Left ventricle myocardium inferior (tissue), 1 donor: ENCODE results near the gene SEMA6A. TPM values are rescaled to one million over a fixed set of nuclear protein-coding genes. Genes with fewer than 3 reads are reported as not detected.

Source experiments
- DNase-seq: peaks from one replicate; pipeline ENCODE4 v3.0.0-alpha.2; 2020
- H3K27ac ChIP-seq: fragments of 200-600 bp; replicated peaks from 2 replicates; pipeline ENCODE4 v1.8.0; 2021
- H3K27me3 ChIP-seq: fragments of 200-600 bp; 2 replicates; pipeline ENCODE4 v1.8.0; 2021; ENCODE audit warnings: low read depth
- H3K36me3 ChIP-seq: fragments of 200-600 bp; 2 replicates; pipeline ENCODE4 v1.8.0; 2021
- H3K4me1 ChIP-seq: fragments of 200-600 bp; 2 replicates; pipeline ENCODE4 v1.8.0; 2021
- H3K4me3 ChIP-seq: fragments of 200-600 bp; 2 replicates; pipeline ENCODE4 v1.8.0; 2021; ENCODE audit warnings: mild to moderate bottlenecking, moderate library complexity
- H3K9me3 ChIP-seq: fragments of 200-600 bp; replicated peaks from 2 replicates; pipeline ENCODE4 v1.8.0; 2021
- CTCF ChIP-seq: fragments of 200-600 bp; IDR thresholded peaks from 2 replicates; pipeline ENCODE4 v1.8.0; 2021; ENCODE audit warnings: antibody characterized with exemption, mild to moderate bottlenecking, borderline replicate concordance
- intact Hi-C: fragments of 100-400 bp; cut with micrococcal nuclease; formaldehyde crosslinking; loops from one replicate; pipeline ENCODE4 v1.11.0; 2022
- total RNA-seq: library from RNA; stranded (reverse); fragmentation: NEBNext Ultra II Directional; extraction: Animal tissue kit (Norgen Biotek cat#: 25700); gene quantifications from one replicate; pipeline ENCODE4 v1.2.1, GENCODE V29; 2021
- donor health status: DM: no; HTN: yes; CAD: no; lungs with severe emphysema.

SEMA6A gene
- total RNA-seq, 1 donor from 2014 or later, result 6.3 TPM

- intact Hi-C loops, result no loop called here
- H3K4me1 ChIP-seq, result peaks cover 48% of the 10 kb centered on the region
- no peaks in the 10 kb centered on the region for H3K36me3 ChIP-seq
- no peak for TF ChIP-seq CTCF
- H3K9me3 ChIP-seq, result no peaks in the 10 kb centered on the region
- H3K27ac ChIP-seq, result peak overlapping the region; percentile 83
- peaks cover 52% of the 10 kb centered on the region for H3K27me3 ChIP-seq
- H3K4me3 ChIP-seq, result peak overlapping the region; percentile 79
- no peak for DNase-seq
Measured at GRCh38 chr5:116571568-116572349, 2.9 kb downstream of the SEMA6A start.

- Histone ChIP-seq H3K4me1 (peaks cover 40% of the 10 kb centered on the region), H3K4me3 (no peak overlapping the region), H3K27me3 (peaks cover 52% of the 10 kb centered on the region), H3K36me3 (no peaks in the 10 kb centered on the region), H3K9me3 (no peaks in the 10 kb centered on the region), H3K27ac (no peak overlapping the region)
- DNase-seq, result no peak
- intact Hi-C loops, result no loop called here
- TF ChIP-seq CTCF, result no peak
Measured at GRCh38 chr5:116569999-116570398, 4.6 kb downstream of the SEMA6A start.

- no peak for DNase-seq
- peaks cover 32% of the 10 kb centered on the region for H3K27me3 ChIP-seq
- intact Hi-C loops, result no loop called here
- TF ChIP-seq CTCF, result no peak
- H3K9me3 ChIP-seq, result no peaks in the 10 kb centered on the region
- no peak overlapping the region for H3K27ac ChIP-seq
- H3K4me3 ChIP-seq, result no peak overlapping the region
- H3K36me3 ChIP-seq, result no peaks in the 10 kb centered on the region
- H3K4me1 ChIP-seq, result peaks cover 29% of the 10 kb centered on the region
Measured at GRCh38 chr5:116567106-116567505, 7.5 kb downstream of the SEMA6A start.

- no peak for DNase-seq
- intact Hi-C loops, result no loop called here
- Histone ChIP-seq H3K27me3 (peaks cover 26% of the 10 kb centered on the region), H3K4me1 (peaks cover 26% of the 10 kb centered on the region), H3K4me3 (no peak overlapping the region), H3K27ac (no peak overlapping the region), H3K36me3 (no peaks in the 10 kb centered on the region), H3K9me3 (no peaks in the 10 kb centered on the region)
- TF ChIP-seq CTCF, result no peak
Measured at GRCh38 chr5:116566251-116566650, 8.4 kb downstream of the SEMA6A start.

- Histone ChIP-seq H3K9me3 (no peaks in the 10 kb centered on the region), H3K4me3 (no peak overlapping the region), H3K36me3 (no peaks in the 10 kb centered on the region), H3K4me1 (peaks cover 26% of the 10 kb centered on the region), H3K27ac (no peak overlapping the region), H3K27me3 (peaks cover 13% of the 10 kb centered on the region)
- no peak for TF ChIP-seq CTCF
- no peak for DNase-seq
- intact Hi-C loops, result no loop called here
Measured at GRCh38 chr5:116564756-116565490, 9.7 kb downstream of the SEMA6A start.
